ENCODE data around the gene GNAO1. TPM values are rescaled to one million over a fixed set of nuclear protein-coding genes. Genes with fewer than 3 reads are reported as not detected.

Gene GNAO1
- polyA plus RNA-seq, 1 donor (not counting 4 experiments of a cell fraction or from before 2014, with no cell fraction given): 0.13 TPM

DNA sequence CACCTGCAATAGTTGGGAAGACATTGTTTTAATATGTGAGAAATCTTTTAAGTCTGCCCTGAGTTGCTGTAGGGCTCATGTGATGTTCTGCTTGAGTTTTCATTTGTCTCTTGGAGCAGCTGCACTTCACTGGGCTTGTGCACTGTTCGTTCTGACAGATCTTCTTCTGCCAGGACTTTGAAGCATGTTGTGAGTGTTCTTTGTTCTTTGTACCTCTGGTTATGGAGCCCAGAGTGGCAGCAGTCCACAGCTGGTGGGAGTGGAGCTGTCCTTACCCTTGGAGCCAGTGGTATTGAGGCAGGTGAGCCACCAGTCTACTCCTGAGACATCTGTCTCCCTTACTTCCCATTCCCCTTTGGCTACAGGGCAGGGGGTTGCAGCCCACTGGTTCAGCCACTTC, 64.6 kb downstream of the GNAO1 start:
- Histone ChIP-seq H4K20me1 (ENCODE audit: control insufficient read depth, extremely low read depth, insufficient read depth, low read length) (no peaks in the 10 kb centered on the region), H3K4me1 (ENCODE audit: control insufficient read depth, extremely low read depth, insufficient read depth, low read length) (no peaks in the 10 kb centered on the region), H3K4me2 (ENCODE audit: control insufficient read depth, extremely low read depth, insufficient read depth, low read depth, low read length) (no peak overlapping the region), H3K9me3 (ENCODE audit: control insufficient read depth, low read depth, low read length) (no peaks in the 10 kb centered on the region), H2AFZ (ENCODE audit: control insufficient read depth, low read length) (no peak overlapping the region), H3K36me3 (ENCODE audit: control insufficient read depth in 2 of 2, extremely low read depth in 1 of 2, insufficient read depth in 2 of 2, low read length in 2 of 2) (no peaks in the 10 kb centered on the region), H3K27ac (ENCODE audit: control insufficient read depth, insufficient read depth, low read length) (no peak overlapping the region), H3K9ac (ENCODE audit: control insufficient read depth, extremely low read depth, insufficient read depth, low read length) (no peak overlapping the region), H3K4me3 (ENCODE audit: control insufficient read depth in 2 of 3, extremely low read depth in 1 of 3, insufficient read depth in 2 of 3, low read depth in 1 of 3, low read length in 3 of 3) (no peak overlapping the region), H3K27me3 (ENCODE audit: control insufficient read depth, extremely low read depth, insufficient read depth, low read length) (peaks cover 9% of the 10 kb centered on the region), H3K9me1 (ENCODE audit: control insufficient read depth, extremely low read depth, insufficient read depth, low read length) (no peaks in the 10 kb centered on the region), H3K79me2 (ENCODE audit: control insufficient read depth, insufficient read depth, low read length) (no peaks in the 10 kb centered on the region)
- TF ChIP-seq, protein P1, sequence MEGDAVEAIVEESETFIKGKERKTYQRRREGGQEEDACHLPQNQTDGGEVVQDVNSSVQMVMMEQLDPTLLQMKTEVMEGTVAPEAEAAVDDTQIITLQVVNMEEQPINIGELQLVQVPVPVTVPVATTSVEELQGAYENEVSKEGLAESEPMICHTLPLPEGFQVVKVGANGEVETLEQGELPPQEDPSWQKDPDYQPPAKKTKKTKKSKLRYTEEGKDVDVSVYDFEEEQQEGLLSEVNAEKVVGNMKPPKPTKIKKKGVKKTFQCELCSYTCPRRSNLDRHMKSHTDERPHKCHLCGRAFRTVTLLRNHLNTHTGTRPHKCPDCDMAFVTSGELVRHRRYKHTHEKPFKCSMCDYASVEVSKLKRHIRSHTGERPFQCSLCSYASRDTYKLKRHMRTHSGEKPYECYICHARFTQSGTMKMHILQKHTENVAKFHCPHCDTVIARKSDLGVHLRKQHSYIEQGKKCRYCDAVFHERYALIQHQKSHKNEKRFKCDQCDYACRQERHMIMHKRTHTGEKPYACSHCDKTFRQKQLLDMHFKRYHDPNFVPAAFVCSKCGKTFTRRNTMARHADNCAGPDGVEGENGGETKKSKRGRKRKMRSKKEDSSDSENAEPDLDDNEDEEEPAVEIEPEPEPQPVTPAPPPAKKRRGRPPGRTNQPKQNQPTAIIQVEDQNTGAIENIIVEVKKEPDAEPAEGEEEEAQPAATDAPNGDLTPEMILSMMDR (optimal IDR thresholded peaks at IDR 0.05 in 1 of 3, IDR thresholded peaks at IDR 0.05 in 1 of 3, conservative IDR thresholded peaks at IDR 0.05 in 1 of 3; ENCODE audit: extremely low read depth in 1 of 3, insufficient read depth in 2 of 3, low read length in 3 of 3): no peak
- TF ChIP-seq EZH2 (IDR thresholded peaks at IDR 0.05; ENCODE audit: low read length): no peak
- DNase-seq (ENCODE audit: low read depth, low spot score) (no peak), FAIRE-seq (no peak)
- dilution Hi-C loops (cut with MboI; ENCODE audit: extremely low pct_ligation_motif_present, low sequenced_read_pairs): no loop called here

DNA sequence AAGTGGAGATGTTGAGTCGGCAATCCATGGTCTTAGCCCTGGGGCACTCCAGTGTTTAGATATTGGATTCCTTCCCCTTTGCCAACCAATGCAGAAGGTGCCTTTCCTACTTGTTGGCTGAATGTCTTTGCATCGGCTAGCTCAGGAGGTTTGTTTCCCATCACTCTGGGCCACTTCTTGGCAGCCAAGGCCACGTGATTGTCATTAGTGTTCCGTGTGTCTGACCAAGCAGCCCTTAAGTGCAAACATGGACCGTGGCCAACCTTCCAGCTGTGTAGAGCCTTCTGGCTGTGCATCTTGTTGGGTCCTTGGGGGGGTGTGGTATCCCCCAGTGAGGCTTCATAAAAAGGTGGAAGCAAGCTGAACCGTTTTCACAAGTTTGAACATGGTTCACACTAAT, 66.0 kb downstream of the GNAO1 start:
- Histone ChIP-seq H3K9me1 (ENCODE audit: control insufficient read depth, extremely low read depth, insufficient read depth, low read length) (no peaks in the 10 kb centered on the region), H3K9me3 (ENCODE audit: control insufficient read depth, low read depth, low read length) (no peaks in the 10 kb centered on the region), H4K20me1 (ENCODE audit: control insufficient read depth, extremely low read depth, insufficient read depth, low read length) (no peaks in the 10 kb centered on the region), H3K27ac (ENCODE audit: control insufficient read depth, insufficient read depth, low read length) (no peak overlapping the region), H3K4me2 (ENCODE audit: control insufficient read depth, extremely low read depth, insufficient read depth, low read depth, low read length) (no peak overlapping the region), H3K4me3 (ENCODE audit: control insufficient read depth in 2 of 3, extremely low read depth in 1 of 3, insufficient read depth in 2 of 3, low read depth in 1 of 3, low read length in 3 of 3) (no peak overlapping the region), H3K36me3 (ENCODE audit: control insufficient read depth in 2 of 2, extremely low read depth in 1 of 2, insufficient read depth in 2 of 2, low read length in 2 of 2) (no peaks in the 10 kb centered on the region), H3K9ac (ENCODE audit: control insufficient read depth, extremely low read depth, insufficient read depth, low read length) (no peak overlapping the region), H3K4me1 (ENCODE audit: control insufficient read depth, extremely low read depth, insufficient read depth, low read length) (peaks cover 6% of the 10 kb centered on the region), H2AFZ (ENCODE audit: control insufficient read depth, low read length) (no peak overlapping the region), H3K79me2 (ENCODE audit: control insufficient read depth, insufficient read depth, low read length) (no peaks in the 10 kb centered on the region), H3K27me3 (ENCODE audit: control insufficient read depth, extremely low read depth, insufficient read depth, low read length) (peaks cover 6% of the 10 kb centered on the region)
- FAIRE-seq (no peak), DNase-seq (ENCODE audit: low read depth, low spot score) (no peak)
- TF ChIP-seq EZH2 (IDR thresholded peaks at IDR 0.05; ENCODE audit: low read length): no peak
- TF ChIP-seq, protein P1 (optimal IDR thresholded peaks at IDR 0.05 in 1 of 3, IDR thresholded peaks at IDR 0.05 in 1 of 3, conservative IDR thresholded peaks at IDR 0.05 in 1 of 3; ENCODE audit: extremely low read depth in 1 of 3, insufficient read depth in 2 of 3, low read length in 3 of 3): no peak
- dilution Hi-C loops (cut with MboI; ENCODE audit: extremely low pct_ligation_motif_present, low sequenced_read_pairs): no loop called here

Data from keratinocyte (primary cell).